ENCODE measurements around the gene KLHDC10. TPM values are rescaled to one million over a fixed set of nuclear protein-coding genes. Genes with fewer than 3 reads are reported as not detected.

The KLHDC10 gene
- total RNA-seq, 1 donor from 2014 or later = 26.6 TPM

- peaks cover 2% of the 10 kb centered on the region for H3K4me1 Mint-ChIP-seq
- Histone ChIP-seq H3K9ac (no peak overlapping the region), H3K9me3 (ENCODE audit: low read depth) (no peaks in the 10 kb centered on the region), H3K79me2 (ENCODE audit: low read depth) (peaks cover 75% of the 10 kb centered on the region), H3K4me2 (no peak overlapping the region), H3K4me1 (peaks cover 7% of the 10 kb centered on the region), H3K27me3 (no peaks in the 10 kb centered on the region), H3K27ac (no peak overlapping the region), H2AFZ (replicated peaks) (no peak overlapping the region), H4K20me1 (ENCODE audit: low read depth) (peaks cover 8% of the 10 kb centered on the region), H3K4me3 (no peak overlapping the region), H3K36me3 (no peaks in the 10 kb centered on the region), H3F3A (ENCODE audit: low read depth) (no peaks in the 10 kb centered on the region)
- H3K27me3 Mint-ChIP-seq (ENCODE audit: insufficient read depth, low read depth) = no peaks in the 10 kb centered on the region
- no peak for DNase-seq (ENCODE audit: low spot score)
- no peaks in the 10 kb centered on the region for H3K9me3 Mint-ChIP-seq
- TF ChIP-seq EZH2phosphoT487 (IDR thresholded peaks at IDR 0.05) (no peak), CTCF (IDR thresholded peaks at IDR 0.05) (no peak), EZH2 (IDR thresholded peaks at IDR 0.05) (no peak)
- no peak overlapping the region for H3K4me3 Mint-ChIP-seq
- H3K27ac Mint-ChIP-seq = no peak overlapping the region
- peaks cover 6% of the 10 kb centered on the region for H3K36me3 Mint-ChIP-seq
These were observed 21.7 kb downstream of the KLHDC10 start for GRCh38 chr7:130091999-130092398.

- TF ChIP-seq EZH2phosphoT487 (IDR thresholded peaks at IDR 0.05) (no peak), CTCF (IDR thresholded peaks at IDR 0.05) (no peak), EZH2 (IDR thresholded peaks at IDR 0.05) (no peak)
- H3K4me3 ChIP-seq = no peak overlapping the region
- no peak overlapping the region for H3K9ac ChIP-seq
- no peaks in the 10 kb centered on the region for H3K9me3 ChIP-seq (ENCODE audit: low read depth)
- H3K79me2 ChIP-seq (ENCODE audit: low read depth) = peaks cover 69% of the 10 kb centered on the region
- peaks cover 2% of the 10 kb centered on the region for H3K4me1 Mint-ChIP-seq
- no peak for DNase-seq (ENCODE audit: low spot score)
- peaks cover 7% of the 10 kb centered on the region for H3K4me1 ChIP-seq
- no peaks in the 10 kb centered on the region for H3K27me3 Mint-ChIP-seq (ENCODE audit: insufficient read depth, low read depth)
- H3K4me2 ChIP-seq = no peak overlapping the region
- peaks cover 6% of the 10 kb centered on the region for H3K36me3 Mint-ChIP-seq
- H3K27ac ChIP-seq = no peak overlapping the region
- H3K9me3 Mint-ChIP-seq = no peaks in the 10 kb centered on the region
- no peaks in the 10 kb centered on the region for H3F3A ChIP-seq (ENCODE audit: low read depth)
- no peaks in the 10 kb centered on the region for H3K36me3 ChIP-seq
- peaks cover 8% of the 10 kb centered on the region for H4K20me1 ChIP-seq (ENCODE audit: low read depth)
- no peak overlapping the region for H2AFZ ChIP-seq (replicated peaks)
- H3K4me3 Mint-ChIP-seq = no peak overlapping the region
- no peak overlapping the region for H3K27ac Mint-ChIP-seq
- H3K27me3 ChIP-seq = no peaks in the 10 kb centered on the region
These were observed 22.3 kb downstream of the KLHDC10 start for GRCh38 chr7:130092598-130092997.

- no peaks in the 10 kb centered on the region for H3F3A ChIP-seq (ENCODE audit: low read depth)
- no peak overlapping the region for H3K27ac ChIP-seq
- no peaks in the 10 kb centered on the region for H3K27me3 ChIP-seq
- no peaks in the 10 kb centered on the region for H3K36me3 ChIP-seq
- Mint-ChIP-seq H3K27ac (no peak overlapping the region), H3K36me3 (peaks cover 3% of the 10 kb centered on the region), H3K27me3 (ENCODE audit: insufficient read depth, low read depth) (no peaks in the 10 kb centered on the region), H3K4me3 (no peak overlapping the region), H3K4me1 (peaks cover 2% of the 10 kb centered on the region), H3K9me3 (no peaks in the 10 kb centered on the region)
- TF ChIP-seq EZH2phosphoT487 (IDR thresholded peaks at IDR 0.05) = no peak
- no peak for TF ChIP-seq EZH2 (IDR thresholded peaks at IDR 0.05)
- TF ChIP-seq CTCF (IDR thresholded peaks at IDR 0.05) = no peak
- peaks cover 38% of the 10 kb centered on the region for H3K79me2 ChIP-seq (ENCODE audit: low read depth)
- no peak overlapping the region for H3K9ac ChIP-seq
- H3K9me3 ChIP-seq (ENCODE audit: low read depth) = no peaks in the 10 kb centered on the region
- H3K4me3 ChIP-seq = no peak overlapping the region
- DNase-seq (ENCODE audit: low spot score) = no peak
- peaks cover 7% of the 10 kb centered on the region for H3K4me1 ChIP-seq
- no peak overlapping the region for H3K4me2 ChIP-seq
- no peak overlapping the region for H2AFZ ChIP-seq (replicated peaks)
- H4K20me1 ChIP-seq (ENCODE audit: low read depth) = peaks cover 8% of the 10 kb centered on the region
These were observed 25.5 kb downstream of the KLHDC10 start for GRCh38 chr7:130095812-130096211.
